ENCODE results near the gene TAS1R3. TPM values are rescaled to one million over a fixed set of nuclear protein-coding genes. Genes with fewer than 3 reads are reported as not detected.

Gene TAS1R3
- total and polyA plus RNA-seq, 2 experiments from 2014 or later: 0.14 TPM; not detected in 1

- TF ChIP-seq CREB1 (CRISPR knock-in tag; IDR thresholded peaks at IDR 0.05; ENCODE audit: low read depth) (no peak), ETS1 (IDR thresholded peaks at IDR 0.05) (no peak), EZH2phosphoT487 (IDR thresholded peaks at IDR 0.05; ENCODE audit: unreplicated experiment) (no peak), NANOG (IDR thresholded peaks at IDR 0.05; ENCODE audit: borderline replicate concordance) (no peak), POLR2AphosphoS5 (IDR thresholded peaks at IDR 0.05; ENCODE audit: low read depth) (no peak), ZNF331 (CRISPR knock-in tag; IDR thresholded peaks at IDR 0.05; ENCODE audit: low read depth) (no peak), ZNF114 (CRISPR knock-in tag; IDR thresholded peaks at IDR 0.05) (no peak), CTCF (conservative IDR thresholded peaks at IDR 0.05; ENCODE audit: low read depth in 2 of 2) (no peak), JUNB (IDR thresholded peaks at IDR 0.05; ENCODE audit: unreplicated experiment) (no peak), EZH2 (IDR thresholded peaks at IDR 0.05; ENCODE audit: low read depth, unreplicated experiment) (no peak), STAT1 (IDR thresholded peaks at IDR 0.05; ENCODE audit: unreplicated experiment) (no peak)
- TF ChIP-seq, protein P1, sequence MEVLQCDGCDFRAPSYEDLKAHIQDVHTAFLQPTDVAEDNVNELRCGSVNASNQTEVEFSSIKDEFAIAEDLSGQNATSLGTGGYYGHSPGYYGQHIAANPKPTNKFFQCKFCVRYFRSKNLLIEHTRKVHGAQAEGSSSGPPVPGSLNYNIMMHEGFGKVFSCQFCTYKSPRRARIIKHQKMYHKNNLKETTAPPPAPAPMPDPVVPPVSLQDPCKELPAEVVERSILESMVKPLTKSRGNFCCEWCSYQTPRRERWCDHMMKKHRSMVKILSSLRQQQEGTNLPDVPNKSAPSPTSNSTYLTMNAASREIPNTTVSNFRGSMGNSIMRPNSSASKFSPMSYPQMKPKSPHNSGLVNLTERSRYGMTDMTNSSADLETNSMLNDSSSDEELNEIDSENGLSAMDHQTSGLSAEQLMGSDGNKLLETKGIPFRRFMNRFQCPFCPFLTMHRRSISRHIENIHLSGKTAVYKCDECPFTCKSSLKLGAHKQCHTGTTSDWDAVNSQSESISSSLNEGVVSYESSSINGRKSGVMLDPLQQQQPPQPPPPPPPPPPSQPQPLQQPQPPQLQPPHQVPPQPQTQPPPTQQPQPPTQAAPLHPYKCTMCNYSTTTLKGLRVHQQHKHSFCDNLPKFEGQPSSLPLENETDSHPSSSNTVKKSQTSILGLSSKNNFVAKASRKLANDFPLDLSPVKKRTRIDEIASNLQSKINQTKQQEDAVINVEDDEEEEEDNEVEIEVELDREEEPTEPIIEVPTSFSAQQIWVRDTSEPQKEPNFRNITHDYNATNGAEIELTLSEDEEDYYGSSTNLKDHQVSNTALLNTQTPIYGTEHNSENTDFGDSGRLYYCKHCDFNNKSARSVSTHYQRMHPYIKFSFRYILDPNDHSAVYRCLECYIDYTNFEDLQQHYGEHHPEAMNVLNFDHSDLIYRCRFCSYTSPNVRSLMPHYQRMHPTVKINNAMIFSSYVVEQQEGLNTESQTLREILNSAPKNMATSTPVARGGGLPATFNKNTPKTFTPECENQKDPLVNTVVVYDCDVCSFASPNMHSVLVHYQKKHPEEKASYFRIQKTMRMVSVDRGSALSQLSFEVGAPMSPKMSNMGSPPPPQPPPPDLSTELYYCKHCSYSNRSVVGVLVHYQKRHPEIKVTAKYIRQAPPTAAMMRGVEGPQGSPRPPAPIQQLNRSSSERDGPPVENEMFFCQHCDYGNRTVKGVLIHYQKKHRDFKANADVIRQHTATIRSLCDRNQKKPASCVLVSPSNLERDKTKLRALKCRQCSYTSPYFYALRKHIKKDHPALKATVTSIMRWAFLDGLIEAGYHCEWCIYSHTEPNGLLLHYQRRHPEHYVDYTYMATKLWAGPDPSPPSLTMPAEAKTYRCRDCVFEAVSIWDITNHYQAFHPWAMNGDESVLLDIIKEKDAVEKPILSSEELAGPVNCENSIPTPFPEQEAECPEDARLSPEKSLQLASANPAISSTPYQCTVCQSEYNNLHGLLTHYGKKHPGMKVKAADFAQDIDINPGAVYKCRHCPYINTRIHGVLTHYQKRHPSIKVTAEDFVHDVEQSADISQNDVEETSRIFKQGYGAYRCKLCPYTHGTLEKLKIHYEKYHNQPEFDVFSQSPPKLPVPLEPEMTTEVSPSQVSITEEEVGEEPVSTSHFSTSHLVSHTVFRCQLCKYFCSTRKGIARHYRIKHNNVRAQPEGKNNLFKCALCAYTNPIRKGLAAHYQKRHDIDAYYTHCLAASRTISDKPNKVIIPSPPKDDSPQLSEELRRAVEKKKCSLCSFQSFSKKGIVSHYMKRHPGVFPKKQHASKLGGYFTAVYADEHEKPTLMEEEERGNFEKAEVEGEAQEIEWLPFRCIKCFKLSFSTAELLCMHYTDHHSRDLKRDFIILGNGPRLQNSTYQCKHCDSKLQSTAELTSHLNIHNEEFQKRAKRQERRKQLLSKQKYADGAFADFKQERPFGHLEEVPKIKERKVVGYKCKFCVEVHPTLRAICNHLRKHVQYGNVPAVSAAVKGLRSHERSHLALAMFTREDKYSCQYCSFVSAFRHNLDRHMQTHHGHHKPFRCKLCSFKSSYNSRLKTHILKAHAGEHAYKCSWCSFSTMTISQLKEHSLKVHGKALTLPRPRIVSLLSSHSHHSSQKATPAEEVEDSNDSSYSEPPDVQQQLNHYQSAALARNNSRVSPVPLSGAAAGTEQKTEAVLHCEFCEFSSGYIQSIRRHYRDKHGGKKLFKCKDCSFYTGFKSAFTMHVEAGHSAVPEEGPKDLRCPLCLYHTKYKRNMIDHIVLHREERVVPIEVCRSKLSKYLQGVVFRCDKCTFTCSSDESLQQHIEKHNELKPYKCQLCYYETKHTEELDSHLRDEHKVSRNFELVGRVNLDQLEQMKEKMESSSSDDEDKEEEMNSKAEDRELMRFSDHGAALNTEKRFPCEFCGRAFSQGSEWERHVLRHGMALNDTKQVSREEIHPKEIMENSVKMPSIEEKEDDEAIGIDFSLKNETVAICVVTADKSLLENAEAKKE (CRISPR knock-in tag; IDR thresholded peaks at IDR 0.05): no peak
- TF ChIP-seq, protein P2, sequence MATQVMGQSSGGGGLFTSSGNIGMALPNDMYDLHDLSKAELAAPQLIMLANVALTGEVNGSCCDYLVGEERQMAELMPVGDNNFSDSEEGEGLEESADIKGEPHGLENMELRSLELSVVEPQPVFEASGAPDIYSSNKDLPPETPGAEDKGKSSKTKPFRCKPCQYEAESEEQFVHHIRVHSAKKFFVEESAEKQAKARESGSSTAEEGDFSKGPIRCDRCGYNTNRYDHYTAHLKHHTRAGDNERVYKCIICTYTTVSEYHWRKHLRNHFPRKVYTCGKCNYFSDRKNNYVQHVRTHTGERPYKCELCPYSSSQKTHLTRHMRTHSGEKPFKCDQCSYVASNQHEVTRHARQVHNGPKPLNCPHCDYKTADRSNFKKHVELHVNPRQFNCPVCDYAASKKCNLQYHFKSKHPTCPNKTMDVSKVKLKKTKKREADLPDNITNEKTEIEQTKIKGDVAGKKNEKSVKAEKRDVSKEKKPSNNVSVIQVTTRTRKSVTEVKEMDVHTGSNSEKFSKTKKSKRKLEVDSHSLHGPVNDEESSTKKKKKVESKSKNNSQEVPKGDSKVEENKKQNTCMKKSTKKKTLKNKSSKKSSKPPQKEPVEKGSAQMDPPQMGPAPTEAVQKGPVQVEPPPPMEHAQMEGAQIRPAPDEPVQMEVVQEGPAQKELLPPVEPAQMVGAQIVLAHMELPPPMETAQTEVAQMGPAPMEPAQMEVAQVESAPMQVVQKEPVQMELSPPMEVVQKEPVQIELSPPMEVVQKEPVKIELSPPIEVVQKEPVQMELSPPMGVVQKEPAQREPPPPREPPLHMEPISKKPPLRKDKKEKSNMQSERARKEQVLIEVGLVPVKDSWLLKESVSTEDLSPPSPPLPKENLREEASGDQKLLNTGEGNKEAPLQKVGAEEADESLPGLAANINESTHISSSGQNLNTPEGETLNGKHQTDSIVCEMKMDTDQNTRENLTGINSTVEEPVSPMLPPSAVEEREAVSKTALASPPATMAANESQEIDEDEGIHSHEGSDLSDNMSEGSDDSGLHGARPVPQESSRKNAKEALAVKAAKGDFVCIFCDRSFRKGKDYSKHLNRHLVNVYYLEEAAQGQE (IDR thresholded peaks at IDR 0.05; ENCODE audit: unreplicated experiment): no peak
- peaks cover 16% of the 10 kb centered on the region for H4K20me1 ChIP-seq (replicated peaks; ENCODE audit: insufficient read depth)
- no peak for DNase-seq (ENCODE audit: low spot score)
- Mint-ChIP-seq H3K4me1 (peaks cover 15% of the 10 kb centered on the region), H3K27me3 (ENCODE audit: insufficient read depth, low read depth, poor library complexity) (peaks cover 29% of the 10 kb centered on the region), H3K9me3 (no peaks in the 10 kb centered on the region; the same call in 2 of the 3 replicates), H3K4me3 (no peak overlapping the region), H3K27ac (no peak overlapping the region), H3K36me3 (ENCODE audit: low read depth) (peaks cover 37% of the 10 kb centered on the region)
- H3F3A ChIP-seq (replicated peaks; ENCODE audit: low read depth): peaks cover 6% of the 10 kb centered on the region; the same call in 1 of the 2 replicates
- ATAC-seq: no peak
- H3K4me1 ChIP-seq (ENCODE audit: insufficient read depth): peaks cover 3% of the 10 kb centered on the region; the same call in 1 of the 2 replicates
- H3K36me3 ChIP-seq (ENCODE audit: insufficient read depth): no peaks in the 10 kb centered on the region
- no peak overlapping the region for H3K4me2 ChIP-seq
- no peak overlapping the region for H2AFZ ChIP-seq
- no peak overlapping the region for H3K4me3 ChIP-seq
- H3K9me2 ChIP-seq (ENCODE audit: insufficient read depth): no peaks in the 10 kb centered on the region
- no peak overlapping the region for H3K27ac ChIP-seq (ENCODE audit: low read depth)
- no peaks in the 10 kb centered on the region for H3K27me3 ChIP-seq (ENCODE audit: insufficient read depth)
- H3K79me2 ChIP-seq (replicated peaks; ENCODE audit: insufficient read depth): peaks cover 75% of the 10 kb centered on the region
Measured at GRCh38 chr1:1321477-1321876, 9.6 kb upstream of the TAS1R3 start.
